NCI-H1930 (cell line): ENCODE measurements around the gene PPA2.

Experiments used
- DNase-seq, 2 experiments: peaks; one replicate each; lab custom pipeline; 2025; lab: John Stamatoyannopoulos, UW

PPA2 gene

DNA sequence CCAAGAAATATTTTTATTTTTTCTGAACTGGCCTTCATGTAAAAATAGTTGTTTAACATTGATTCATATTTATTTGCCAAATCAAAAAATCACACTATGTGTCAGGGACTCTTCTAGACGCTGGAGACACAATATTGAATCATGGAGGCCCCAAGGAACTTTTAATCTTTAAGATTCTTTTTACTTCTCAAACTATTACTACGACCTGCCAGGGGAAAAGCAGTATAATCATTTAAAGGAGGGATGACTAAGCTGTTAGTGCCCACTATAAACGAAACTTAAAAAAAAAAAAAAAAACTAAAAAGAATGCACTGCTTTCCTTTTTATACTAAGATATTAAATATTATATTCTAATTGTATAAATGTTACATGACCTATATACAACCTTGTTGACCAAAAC is 84.7 kb downstream of the PPA2 start:
- no peak for DNase-seq

- peak in 1 of 2 experiments; percentile 18 for DNase-seq
Measured at GRCh38 chr4:105387466-105387865, 86.4 kb downstream of the PPA2 start.

- DNase-seq: peak in 1 of 2 experiments; percentile 27
Measured at GRCh38 chr4:105386012-105386411, 87.8 kb downstream of the PPA2 start.

GRCh38 chr4:105374071-105374470 is 99.8 kb downstream of the PPA2 start:
- no peak for DNase-seq

GRCh38 chr4:105373324-105373723 is 100.5 kb downstream of the PPA2 start:
- DNase-seq: no peak

- no peak for DNase-seq
Measured at GRCh38 chr4:105369988-105370387, 103.9 kb downstream of the PPA2 start.

DNA sequence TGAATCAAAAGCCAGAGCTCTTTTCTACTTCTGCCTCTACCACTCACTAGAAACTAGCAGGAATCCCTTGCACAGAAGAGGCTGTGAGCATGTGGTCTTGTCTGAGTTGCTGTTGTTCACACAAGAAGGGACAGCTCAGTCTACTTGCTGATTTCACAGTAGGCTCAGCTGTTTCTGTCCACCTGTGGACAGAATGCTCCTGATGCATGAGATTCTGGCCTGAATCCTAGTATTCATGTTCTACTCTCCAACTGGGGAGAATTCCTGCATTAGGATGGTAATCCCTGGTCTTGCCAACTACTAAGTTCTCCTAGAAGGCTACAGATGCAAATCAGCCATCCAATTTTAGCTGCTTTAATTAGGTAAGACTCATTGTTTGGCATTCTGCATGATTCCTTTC is 112.8 kb downstream of the PPA2 start:
- DNase-seq: no peak

- DNase-seq: no peak
Measured at GRCh38 chr4:105357258-105357980, 116.4 kb downstream of the PPA2 start.

GRCh38 chr4:105356194-105356593 is 117.7 kb downstream of the PPA2 start:
- DNase-seq: no peak

- no peak for DNase-seq
Measured at GRCh38 chr4:105352826-105353225, 121.0 kb downstream of the PPA2 start.

- no peak for DNase-seq
Measured at GRCh38 chr4:105351861-105352260, 122.0 kb downstream of the PPA2 start.

DNA sequence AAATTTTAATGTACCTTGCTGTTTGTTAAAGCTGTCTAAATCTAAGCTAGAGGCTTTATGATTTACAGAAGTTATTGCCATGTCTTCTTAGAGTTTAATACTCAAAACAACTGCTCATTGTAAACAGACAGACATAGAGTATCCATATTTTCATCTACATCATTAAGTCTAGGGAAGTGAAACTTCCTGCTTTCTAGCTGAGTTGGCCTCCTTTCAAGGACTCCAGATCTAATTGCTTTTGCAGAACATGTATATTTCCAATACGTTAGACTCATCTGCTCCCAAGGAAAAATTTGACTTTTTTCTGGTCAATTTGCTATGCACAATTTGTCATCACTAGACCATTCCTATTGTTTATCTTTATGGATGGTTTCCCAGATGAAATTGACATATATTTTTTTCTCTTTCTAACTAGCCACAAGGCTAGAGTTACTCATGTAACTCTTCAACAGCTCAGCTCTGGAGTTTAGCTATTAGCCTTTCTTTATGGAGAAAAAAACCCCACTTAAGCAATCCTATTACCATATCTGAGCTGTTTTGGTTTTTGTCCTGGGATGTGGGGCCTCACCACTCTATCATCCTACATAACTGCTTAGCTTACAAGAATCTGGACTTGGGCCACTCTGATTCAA is 122.9 kb downstream of the PPA2 start:
- DNase-seq: no peak

DNA sequence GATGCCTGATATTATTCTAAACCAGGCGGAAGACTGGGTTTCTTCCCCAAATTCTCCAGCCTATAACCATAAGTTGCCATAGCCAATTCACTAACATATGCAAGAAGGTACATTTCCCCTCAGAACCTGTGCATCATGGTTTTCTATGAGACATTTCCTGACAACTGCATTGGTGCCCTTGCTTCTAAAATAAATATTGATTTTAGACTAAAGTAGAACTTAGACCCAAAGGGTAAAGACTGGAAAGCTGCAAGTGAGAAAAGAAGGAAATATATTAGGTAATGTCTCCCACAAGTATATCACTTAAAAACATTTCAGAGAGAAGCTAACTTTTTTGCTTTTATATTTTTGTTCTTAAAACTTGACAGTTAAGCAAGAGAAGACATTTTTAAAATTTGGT is 125.1 kb downstream of the PPA2 start:
- DNase-seq: no peak

GRCh38 chr4:105346869-105347268 is 127.0 kb downstream of the PPA2 start:
- DNase-seq: no peak

DNA sequence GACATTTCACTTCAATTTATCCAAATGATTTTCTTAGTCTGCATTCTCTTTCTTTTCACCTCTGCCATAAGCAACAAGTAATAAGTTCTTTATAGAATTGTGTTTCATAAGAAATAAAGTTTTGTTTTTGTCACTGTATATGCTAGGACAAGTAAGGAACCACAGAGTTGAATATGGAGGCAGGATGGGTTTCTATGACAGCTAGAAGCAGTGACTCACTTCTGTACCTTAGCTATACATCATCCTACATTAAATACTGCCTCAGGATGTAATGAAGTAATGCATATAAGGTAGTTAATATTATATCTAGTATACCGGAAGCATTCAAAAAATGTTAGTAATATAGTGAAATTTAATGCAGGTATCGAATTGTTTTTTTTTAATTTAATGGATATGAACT is 128.0 kb downstream of the PPA2 start:
- DNase-seq: no peak

- DNase-seq: no peak
Measured at GRCh38 chr4:105345358-105345757, 128.5 kb downstream of the PPA2 start.

DNA sequence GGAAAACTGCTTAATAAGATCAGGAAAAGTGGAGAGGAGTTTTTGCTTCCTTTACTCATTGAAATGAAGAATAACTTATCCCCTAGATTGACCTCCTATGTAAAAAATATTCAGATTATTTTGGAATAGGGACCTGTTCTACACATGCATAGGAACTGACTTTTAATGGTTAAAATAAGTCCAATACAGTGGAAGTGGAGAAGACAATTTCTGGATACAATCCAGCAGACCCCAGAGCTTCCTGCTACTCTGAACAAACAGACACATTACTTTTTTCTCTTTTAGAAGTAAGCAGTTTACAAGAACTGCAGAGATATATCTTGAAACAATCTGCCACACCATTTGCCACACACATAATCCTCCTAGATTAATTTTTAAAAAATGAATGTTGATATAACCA is 129.7 kb downstream of the PPA2 start:
- no peak for DNase-seq

- no peak for DNase-seq
Measured at GRCh38 chr4:105343146-105343931, 130.5 kb downstream of the PPA2 start.

- no peak for DNase-seq
Measured at GRCh38 chr4:105329081-105329480, 144.8 kb downstream of the PPA2 start.

DNA sequence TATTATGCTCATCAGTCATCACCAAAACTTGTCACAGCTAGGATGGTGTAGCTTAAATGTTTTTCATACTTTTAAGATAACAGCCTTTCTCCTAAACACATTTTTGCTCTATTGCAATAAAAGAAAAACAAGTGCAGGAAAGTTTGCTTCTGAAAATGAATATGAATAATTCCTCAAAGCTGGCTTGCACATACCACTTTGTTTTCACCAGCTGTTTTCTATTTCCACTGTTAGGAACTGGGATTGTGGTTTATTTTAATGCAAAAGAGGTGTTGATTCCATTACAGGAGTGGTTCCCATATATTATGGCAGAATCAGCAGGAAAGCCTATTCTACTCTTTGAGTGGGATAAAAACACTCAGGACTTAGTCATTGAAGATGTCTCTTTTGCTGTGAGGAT is 145.9 kb downstream of the PPA2 start:
- DNase-seq: no peak

- no peak for DNase-seq
Measured at GRCh38 chr4:105327222-105327621, 146.6 kb downstream of the PPA2 start.
